Activated naive CD8-positive, alpha-beta T cell treated with anti-CD3 and anti-CD28 coated beads, Interleukin-2, amount 50 U/mL, for 16 hours (primary cell): Measurements from ENCODE around the gene NME7.

Experiments
- DNase-seq: peaks from one replicate; pipeline ENCODE4 v3.0.0-alpha.2; 2020; ENCODE audit warnings: low read depth, low spot score

Gene NME7

DNA sequence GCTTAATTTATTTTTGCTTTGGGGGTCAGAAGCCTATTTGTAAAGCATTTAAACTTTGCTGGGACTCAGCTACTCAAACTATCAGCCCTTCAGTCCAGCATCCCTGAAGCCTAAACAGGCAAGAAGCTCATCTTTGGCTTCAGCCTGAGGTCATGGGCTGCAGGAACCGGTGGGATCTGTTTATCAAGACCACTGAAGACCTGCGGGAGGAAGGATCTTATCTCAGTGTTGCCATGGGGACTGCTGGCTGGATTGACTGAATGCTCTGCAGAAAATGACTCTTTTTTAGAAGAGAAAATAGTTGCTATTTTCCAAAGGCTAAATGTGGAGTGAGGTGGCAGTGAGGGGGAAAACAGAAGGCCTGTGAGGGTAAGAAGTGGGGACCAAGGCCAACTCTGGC lies 281.7 kb downstream of the NME7 start:
- DNase-seq: no peak
